ENCODE results near the gene RABGGTA. TPM values are rescaled to one million over a fixed set of nuclear protein-coding genes. Genes with fewer than 3 reads are reported as not detected.

The RABGGTA gene
- total and polyA plus RNA-seq, 8 donors, result 16.0 to 230 (median 87.8) TPM

GRCh38 chr14:24273422-24273998, 2.1 kb upstream of the RABGGTA start:
- no peaks in the 10 kb centered on the region for H3K9me3 ChIP-seq
- peak overlapping the region; percentile 63 to 98 (median 84) for H3K27ac ChIP-seq
- peaks cover 9 to 75% (median 26%) of the 10 kb centered on the region in 4 donors for H3K4me1 ChIP-seq
- H3K36me3 ChIP-seq, result peaks cover 5 to 16% (median 15%) of the 10 kb centered on the region in 4 donors
- DNase-seq, result no peak
- intact Hi-C loops (cut with DNase I; ENCODE audit: low total_unique reads), result no loop called here
- 44 to 68% (median 66%) methylated on average over 3 of the region's 3 CpGs for WGBS, 5 donors
- H3K27me3 ChIP-seq, result no peaks in the 10 kb centered on the region
- TF ChIP-seq, protein P1, sequence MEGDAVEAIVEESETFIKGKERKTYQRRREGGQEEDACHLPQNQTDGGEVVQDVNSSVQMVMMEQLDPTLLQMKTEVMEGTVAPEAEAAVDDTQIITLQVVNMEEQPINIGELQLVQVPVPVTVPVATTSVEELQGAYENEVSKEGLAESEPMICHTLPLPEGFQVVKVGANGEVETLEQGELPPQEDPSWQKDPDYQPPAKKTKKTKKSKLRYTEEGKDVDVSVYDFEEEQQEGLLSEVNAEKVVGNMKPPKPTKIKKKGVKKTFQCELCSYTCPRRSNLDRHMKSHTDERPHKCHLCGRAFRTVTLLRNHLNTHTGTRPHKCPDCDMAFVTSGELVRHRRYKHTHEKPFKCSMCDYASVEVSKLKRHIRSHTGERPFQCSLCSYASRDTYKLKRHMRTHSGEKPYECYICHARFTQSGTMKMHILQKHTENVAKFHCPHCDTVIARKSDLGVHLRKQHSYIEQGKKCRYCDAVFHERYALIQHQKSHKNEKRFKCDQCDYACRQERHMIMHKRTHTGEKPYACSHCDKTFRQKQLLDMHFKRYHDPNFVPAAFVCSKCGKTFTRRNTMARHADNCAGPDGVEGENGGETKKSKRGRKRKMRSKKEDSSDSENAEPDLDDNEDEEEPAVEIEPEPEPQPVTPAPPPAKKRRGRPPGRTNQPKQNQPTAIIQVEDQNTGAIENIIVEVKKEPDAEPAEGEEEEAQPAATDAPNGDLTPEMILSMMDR (IDR thresholded peaks at IDR 0.05), result no peak
- TF ChIP-seq POLR2A (IDR thresholded peaks at IDR 0.05) (no peak), EP300 (IDR thresholded peaks at IDR 0.05) (no peak), POLR2AphosphoS5 (IDR thresholded peaks at IDR 0.05) (no peak)
- no peak overlapping the region for H3K4me3 ChIP-seq

- TF ChIP-seq, protein P1 (IDR thresholded peaks at IDR 0.05), result no peak
- TF ChIP-seq POLR2AphosphoS5 (IDR thresholded peaks at IDR 0.05), result no peak
- no peak for TF ChIP-seq EP300 (IDR thresholded peaks at IDR 0.05)
- no peak for TF ChIP-seq POLR2A (IDR thresholded peaks at IDR 0.05)
- Histone ChIP-seq H3K27ac (peak overlapping the region in 3 of 5 donors; percentile 84 to 98 (median 94)), H3K4me1 (peaks cover 9 to 66% (median 26%) of the 10 kb centered on the region in 4 donors), H3K4me3 (no peak overlapping the region), H3K27me3 (no peaks in the 10 kb centered on the region), H3K9me3 (no peaks in the 10 kb centered on the region), H3K36me3 (peaks cover 16 to 27% (median 26%) of the 10 kb centered on the region in 4 donors)
- 80 to 95% (median 84%) methylated on average over 2 of the region's 2 CpGs for WGBS, 5 donors
- intact Hi-C loops (cut with DNase I; ENCODE audit: low total_unique reads), result no loop called here
- DNase-seq, result no peak
These were observed 1.1 kb upstream of the RABGGTA start for GRCh38 chr14:24272467-24272866.

- H3K36me3 ChIP-seq, result peaks cover 22 to 33% (median 32%) of the 10 kb centered on the region in 4 donors
- DNase-seq, result no peak
- TF ChIP-seq POLR2A (IDR thresholded peaks at IDR 0.05) (no peak), POLR2AphosphoS5 (IDR thresholded peaks at IDR 0.05) (no peak), EP300 (IDR thresholded peaks at IDR 0.05) (no peak)
- TF ChIP-seq, protein P1 (IDR thresholded peaks at IDR 0.05), result no peak
- peak overlapping the region; percentile 60 to 99 (median 77) for H3K4me3 ChIP-seq
- no peaks in the 10 kb centered on the region for H3K9me3 ChIP-seq
- H3K4me1 ChIP-seq, result peaks cover 9 to 60% (median 26%) of the 10 kb centered on the region in 4 donors
- WGBS, 5 donors, result 7 to 12% (median 11%) methylated on average over 3 of the region's 3 CpGs
- peak overlapping the region; percentile 91 to 99 (median 98) for H3K27ac ChIP-seq
- no peaks in the 10 kb centered on the region for H3K27me3 ChIP-seq
- intact Hi-C loops (cut with DNase I; ENCODE audit: low total_unique reads), result no loop called here
These were observed 452 bp upstream of the RABGGTA start for GRCh38 chr14:24271834-24272263.

DNA sequence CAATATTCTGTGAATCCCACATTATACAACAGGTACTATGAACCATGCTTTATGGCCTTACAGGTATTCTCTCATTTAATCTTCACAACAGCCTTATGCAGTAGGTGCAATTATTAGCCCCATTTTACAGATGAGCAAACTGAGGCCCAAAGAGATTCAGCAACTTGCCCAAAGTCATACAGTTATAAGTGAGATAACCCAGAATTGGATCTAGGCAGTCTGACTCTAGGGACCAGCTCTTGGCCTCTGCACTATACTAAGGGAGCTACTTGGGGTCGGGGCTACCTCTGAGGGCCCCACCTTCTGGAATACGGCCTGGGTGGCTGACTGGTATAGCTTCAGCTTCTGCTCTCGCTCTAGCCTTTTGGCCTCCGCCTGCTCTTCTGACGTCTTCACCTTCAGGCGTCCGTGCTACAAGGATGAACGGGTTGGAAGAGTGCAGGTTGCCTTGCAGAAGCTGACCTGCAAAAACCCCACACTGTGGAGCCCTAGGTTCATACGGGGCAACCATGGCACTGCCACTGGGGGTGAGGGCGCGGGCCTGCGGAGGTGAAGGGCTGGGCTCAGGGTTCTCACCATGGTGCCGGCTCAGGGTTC, 762 bp downstream of the RABGGTA start:
- peak in 1 of 2 donors; percentile 25 for DNase-seq
- intact Hi-C loops (cut with DNase I; ENCODE audit: low total_unique reads), result no loop called here

More for the DNA sequence above, 762 bp downstream of the RABGGTA start:
- peaks cover 9 to 50% (median 26%) of the 10 kb centered on the region in 4 donors for H3K4me1 ChIP-seq
- H3K4me3 ChIP-seq, result peak overlapping the region; percentile 60 to 99 (median 77)
- H3K27ac ChIP-seq, result peak overlapping the region; percentile 91 to 99 (median 98)
- no peaks in the 10 kb centered on the region for H3K27me3 ChIP-seq
- H3K9me3 ChIP-seq, result no peaks in the 10 kb centered on the region
- WGBS, 5 donors, result 7 to 20% (median 11%) methylated on average over 6 to 13 of the region's 13 CpGs
- no peak for TF ChIP-seq EP300 (IDR thresholded peaks at IDR 0.05)
- TF ChIP-seq, protein P1 (IDR thresholded peaks at IDR 0.05), result no peak
- no peak for TF ChIP-seq POLR2A (IDR thresholded peaks at IDR 0.05)
- no peak for TF ChIP-seq POLR2AphosphoS5 (IDR thresholded peaks at IDR 0.05)
- H3K36me3 ChIP-seq, result peaks cover 30 to 45% (median 44%) of the 10 kb centered on the region in 4 donors
